Measurements from ENCODE around the gene KDF1. TPM values are rescaled to one million over a fixed set of nuclear protein-coding genes. Genes with fewer than 3 reads are reported as not detected.
A peak's percentile ranks its signal among the peaks of the same experiment; 100 is the strongest.

Gene KDF1
- total and polyA plus RNA-seq, 2 of the 13 experiments (the other 11 are each of a cell fraction or from before 2014, with no cell fraction given): 1.9 to 4.9 TPM

- TF ChIP-seq ZNF570 (CRISPR knock-in tag; IDR thresholded peaks at IDR 0.05; ENCODE audit: borderline replicate concordance) (no peak), RFX1 (IDR thresholded peaks at IDR 0.05) (no peak), THRA (CRISPR knock-in tag; IDR thresholded peaks at IDR 0.05; ENCODE audit: borderline replicate concordance) (no peak), ZFP37 (CRISPR knock-in tag; IDR thresholded peaks at IDR 0.05; ENCODE audit: borderline replicate concordance) (peak; percentile 23; the same call in 1 of the 2 replicates), ATF4 (CRISPR knock-in tag; IDR thresholded peaks at IDR 0.05) (peak; percentile 33 to 71; a peak in 1 of 4 replicates), ZNF713 (CRISPR knock-in tag; IDR thresholded peaks at IDR 0.05) (0 out of 2 replicates have a peak, but pooled peaks have one; percentile 23), ZBTB7A (CRISPR knock-in tag; IDR thresholded peaks at IDR 0.05) (peak; percentile 18; the same call in 1 of the 2 replicates), ZFP36L1 (CRISPR knock-in tag; IDR thresholded peaks at IDR 0.05) (no peak), ZBTB44 (CRISPR knock-in tag; IDR thresholded peaks at IDR 0.05) (no peak), ZNF749 (CRISPR knock-in tag; IDR thresholded peaks at IDR 0.05; ENCODE audit: borderline replicate concordance) (0 out of 2 replicates have a peak, but pooled peaks have one; percentile 42), SP1 (IDR thresholded peaks at IDR 0.05) (peak; percentile 82; the same call in 1 of the 2 replicates), SP1 (CRISPR knock-in tag; IDR thresholded peaks at IDR 0.05) (peak; percentile 36; the same call in 1 of the 2 replicates), ZNF547 (CRISPR knock-in tag; IDR thresholded peaks at IDR 0.05) (no peak), MATR3 (CRISPR knock-in tag; IDR thresholded peaks at IDR 0.05) (no peak), ZNF556 (CRISPR knock-in tag; IDR thresholded peaks at IDR 0.05; ENCODE audit: borderline replicate concordance) (peak; percentile 77; the same call in 1 of the 2 replicates), CREB3 (CRISPR knock-in tag; IDR thresholded peaks at IDR 0.05) (no peak), FOSL2 (CRISPR knock-in tag; IDR thresholded peaks at IDR 0.05) (peak; percentile 30; the same call in 1 of the 2 replicates), DMAP1 (CRISPR knock-in tag; IDR thresholded peaks at IDR 0.05) (peak; percentile 78; the same call in 1 of the 2 replicates), MAF1 (CRISPR knock-in tag; IDR thresholded peaks at IDR 0.05; ENCODE audit: borderline replicate concordance) (no peak), ZNF235 (CRISPR knock-in tag; IDR thresholded peaks at IDR 0.05; ENCODE audit: borderline replicate concordance) (no peak), ZNF17 (CRISPR knock-in tag; IDR thresholded peaks at IDR 0.05) (no peak), IRF2 (CRISPR knock-in tag; IDR thresholded peaks at IDR 0.05) (peak; percentile 76), PBX3 (CRISPR knock-in tag; IDR thresholded peaks at IDR 0.05; ENCODE audit: borderline replicate concordance) (no peak), NFRKB (IDR thresholded peaks at IDR 0.05) (peak; percentile 77), HNRNPLL (IDR thresholded peaks at IDR 0.05; ENCODE audit: low read depth, low read length, poor library complexity, severe bottlenecking) (peak; percentile 45)
Observed at GRCh38 chr1:26900001-26900814, 60.1 kb downstream of the KDF1 start, which contains the start of gene GPATCH3 (continued).
